GM18909 (cell line): ENCODE data around the gene TUBA3D.
A peak's percentile ranks its signal among the peaks of the same experiment; 100 is the strongest.
"Not testable (repeated sequence)": the region's sequence is repeated elsewhere in the genome, so short reads cannot be mapped to it uniquely, and the experiment has no call there.

ENCODE experiments used
- ATAC-seq: cut with Tn5 transposase; IDR thresholded peaks from one replicate; pipeline ENCODE4 v1.9.1; 2021; ENCODE audit warnings: mild to moderate bottlenecking; ENCODE audit not compliant: unreplicated experiment, poor library complexity

The TUBA3D gene

GRCh38 chr2:131475831-131476230 lies at the start of gene TUBA3D:
TUBA3D (plus strand) TSS chr2:131476119; CDS start chr2:131476200, 81 bp downstream.
- no peak for ATAC-seq

- ATAC-seq: no peak
Measured at GRCh38 chr2:131426727-131427126, 49.2 kb upstream of the TUBA3D start.

GRCh38 chr2:131431336-131431735 lies 44.6 kb upstream of the TUBA3D start:
- ATAC-seq: no peak

GRCh38 chr2:131440742-131441468 lies 35.0 kb upstream of the TUBA3D start:
- ATAC-seq: not testable (repeated sequence)

- not testable (repeated sequence) for ATAC-seq
Measured at GRCh38 chr2:131444736-131445514, 31.0 kb upstream of the TUBA3D start.

GRCh38 chr2:131445515-131445797 lies 30.5 kb upstream of the TUBA3D start:
- ATAC-seq: not testable (repeated sequence)

- ATAC-seq: no peak
Measured at GRCh38 chr2:131445896-131446295, 30.0 kb upstream of the TUBA3D start.

- ATAC-seq: not testable (repeated sequence)
Measured at GRCh38 chr2:131447981-131448380, 27.9 kb upstream of the TUBA3D start.

GRCh38 chr2:131451265-131451949 lies 24.5 kb upstream of the TUBA3D start:
- peak; percentile 65 for ATAC-seq

- not testable (repeated sequence) for ATAC-seq
Measured at GRCh38 chr2:131454914-131455313, 21.0 kb upstream of the TUBA3D start.

GRCh38 chr2:131467722-131468121 lies 8.2 kb upstream of the TUBA3D start:
- ATAC-seq: not testable (repeated sequence)

- ATAC-seq: not testable (repeated sequence)
Measured at GRCh38 chr2:131470944-131471343, 5.0 kb upstream of the TUBA3D start.

- ATAC-seq: not testable (repeated sequence)
Measured at GRCh38 chr2:131471624-131472023, 4.3 kb upstream of the TUBA3D start.

- not testable (repeated sequence) for ATAC-seq
Measured at GRCh38 chr2:131473266-131473665, 2.7 kb upstream of the TUBA3D start.

- ATAC-seq: not testable (repeated sequence)
Measured at GRCh38 chr2:131476363-131476762, 444 bp downstream of the TUBA3D start.

GRCh38 chr2:131477227-131477626 lies 1.3 kb downstream of the TUBA3D start:
- ATAC-seq: not testable (repeated sequence)

- not testable (repeated sequence) for ATAC-seq
Measured at GRCh38 chr2:131478074-131478849, 2.3 kb downstream of the TUBA3D start.

- ATAC-seq: not testable (repeated sequence)
Measured at GRCh38 chr2:131478850-131479461, 3.0 kb downstream of the TUBA3D start.

GRCh38 chr2:131480351-131480750 lies 4.4 kb downstream of the TUBA3D start:
- not testable (repeated sequence) for ATAC-seq
